Breast epithelium (tissue), 3 donors: ENCODE results near the gene FMN1.

ENCODE experiments used
- POLR2A ChIP-seq: fragments of 450-650 bp; IDR thresholded peaks from one replicate; pipeline ENCODE4 v1.6.1; 2016; ENCODE audit warnings: antibody characterized with exemption, mild to moderate bottlenecking, moderate library complexity
- POLR2AphosphoS5 ChIP-seq, 3 donors: sonication (generic); formaldehyde crosslinking; IDR thresholded peaks; one replicate each; pipeline ENCODE4 v1.6.1; 2017; ENCODE audit warnings: antibody characterized with exemption in 3 of 3

GRCh38 chr15:33047077-33047476, 147.4 kb downstream of the FMN1 start:
- no peak for TF ChIP-seq POLR2A
- no peak for TF ChIP-seq POLR2AphosphoS5 (IDR thresholded peaks at IDR 0.05)
